Measurements from ENCODE around the gene OR51A2. TPM values are rescaled to one million over a fixed set of nuclear protein-coding genes. Genes with fewer than 3 reads are reported as not detected.
"Not testable (repeated sequence)": the region's sequence is repeated elsewhere in the genome, so short reads cannot be mapped to it uniquely, and the experiment has no call there.

Gene OR51A2
- not detected for total RNA-seq

DNA sequence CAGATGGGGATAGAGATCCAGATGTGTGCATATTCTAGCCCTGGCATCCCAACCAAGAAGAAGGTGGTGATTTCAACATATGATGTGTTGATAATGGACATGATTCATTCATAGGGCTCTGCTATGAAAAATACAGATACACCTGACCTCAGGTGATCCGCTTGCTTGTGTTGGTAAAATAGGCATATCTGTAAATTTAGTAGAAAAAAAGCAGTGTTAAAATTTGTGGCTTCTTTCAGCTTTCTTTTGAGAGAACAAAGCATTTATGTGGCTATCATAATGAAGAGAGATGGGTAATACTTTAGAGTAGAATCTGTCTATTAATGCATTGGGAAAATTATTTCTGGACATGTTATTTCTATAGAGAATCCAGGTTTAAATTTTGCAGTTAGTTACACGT lies at the start of gene OR51A2:
Gene OR51A2, minus strand, starts transcription at position 101 of the 400 bp plus-strand sequence. Its CDS starts 0 bp downstream, at position 101.
- H3K27me3 ChIP-seq; H3K9me3 ChIP-seq; H3K4me3 ChIP-seq; H3K27ac ChIP-seq; H3K4me1 ChIP-seq; H3K36me3 ChIP-seq; DNase-seq (ENCODE audit: low spot score in 2 of 2): not testable (repeated sequence)
- 71 to 74% methylated on average over 2 of the region's 2 CpGs for WGBS, 2 donors

DNA sequence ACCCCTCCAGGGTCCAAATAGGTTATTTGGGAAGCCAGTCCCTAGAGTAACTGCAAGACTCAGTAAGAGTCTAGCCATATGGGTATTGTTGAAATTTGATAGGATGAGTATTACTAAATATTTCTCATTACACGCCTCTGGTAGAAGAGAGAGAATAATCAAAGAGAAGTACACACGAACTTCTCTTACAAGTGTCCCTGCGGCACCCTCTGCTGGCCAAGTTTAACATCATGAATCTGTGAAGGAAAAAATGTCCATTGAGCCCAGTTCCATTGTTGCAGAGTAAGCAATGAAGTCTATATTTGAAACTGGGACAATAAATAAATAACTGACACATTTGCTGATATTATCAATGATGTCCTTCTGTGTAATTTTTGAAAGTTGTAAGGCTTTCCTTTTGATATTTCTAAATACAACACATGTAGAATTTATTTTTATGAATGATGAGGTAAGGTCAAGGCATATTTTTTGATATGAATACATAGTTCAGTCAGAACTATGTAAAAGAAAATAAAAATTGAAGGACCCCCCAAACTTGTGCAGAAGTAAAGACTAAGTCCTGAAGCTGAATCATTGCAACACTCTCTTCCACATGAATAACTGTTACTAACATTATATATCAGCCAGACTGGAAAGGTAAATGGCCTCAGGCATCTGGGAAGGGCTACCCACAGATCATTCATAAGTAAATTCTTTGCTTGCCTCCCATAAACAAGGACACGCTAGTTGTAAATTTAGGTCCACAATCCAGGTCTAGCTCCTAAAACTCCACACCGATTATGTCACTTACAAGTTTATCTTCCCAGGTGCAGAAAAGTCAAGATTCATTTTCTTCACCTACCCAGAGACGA lies 49.1 kb upstream of the OR51A2 start:
- 41 to 44% methylated on average over 6 of the region's 6 CpGs for whole genome bisulfite sequencing, 2 donors
- TF ChIP-seq POLR2A (IDR thresholded peaks at IDR 0.05) (no peak), EP300 (IDR thresholded peaks at IDR 0.05) (no peak)
- TF ChIP-seq, protein P1, sequence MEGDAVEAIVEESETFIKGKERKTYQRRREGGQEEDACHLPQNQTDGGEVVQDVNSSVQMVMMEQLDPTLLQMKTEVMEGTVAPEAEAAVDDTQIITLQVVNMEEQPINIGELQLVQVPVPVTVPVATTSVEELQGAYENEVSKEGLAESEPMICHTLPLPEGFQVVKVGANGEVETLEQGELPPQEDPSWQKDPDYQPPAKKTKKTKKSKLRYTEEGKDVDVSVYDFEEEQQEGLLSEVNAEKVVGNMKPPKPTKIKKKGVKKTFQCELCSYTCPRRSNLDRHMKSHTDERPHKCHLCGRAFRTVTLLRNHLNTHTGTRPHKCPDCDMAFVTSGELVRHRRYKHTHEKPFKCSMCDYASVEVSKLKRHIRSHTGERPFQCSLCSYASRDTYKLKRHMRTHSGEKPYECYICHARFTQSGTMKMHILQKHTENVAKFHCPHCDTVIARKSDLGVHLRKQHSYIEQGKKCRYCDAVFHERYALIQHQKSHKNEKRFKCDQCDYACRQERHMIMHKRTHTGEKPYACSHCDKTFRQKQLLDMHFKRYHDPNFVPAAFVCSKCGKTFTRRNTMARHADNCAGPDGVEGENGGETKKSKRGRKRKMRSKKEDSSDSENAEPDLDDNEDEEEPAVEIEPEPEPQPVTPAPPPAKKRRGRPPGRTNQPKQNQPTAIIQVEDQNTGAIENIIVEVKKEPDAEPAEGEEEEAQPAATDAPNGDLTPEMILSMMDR (IDR thresholded peaks at IDR 0.05), result peak in 3 of 5 experiments; percentile 13 to 33 (median 30)
- Histone ChIP-seq H3K27me3 (no peaks in the 10 kb centered on the region), H3K9me3 (no peaks in the 10 kb centered on the region), H3K4me3 (no peak overlapping the region), H3K4me1 (no peaks in the 10 kb centered on the region), H3K27ac (no peak overlapping the region), H3K36me3 (no peaks in the 10 kb centered on the region)
- peak in 1 of 2 donors; percentile 44 for DNase-seq (ENCODE audit: low spot score in 2 of 2)

GRCh38 chr11:4994551-4994950 lies 39.0 kb upstream of the OR51A2 start, which contains the start of gene OR51L1:
Gene OR51L1, plus strand, starts transcription at chr11:4994851. Its CDS starts 4,132 bp downstream, at chr11:4998983.
- Histone ChIP-seq H3K4me3 (no peak within 1 kb of the TSS), H3K27ac (no peak within 1 kb of the TSS), H3K4me1 (no peaks in the 10 kb centered on the region), H3K27me3 (no peaks in the 10 kb centered on the region), H3K36me3 (no peaks in the 10 kb centered on the region), H3K9me3 (no peaks in the 10 kb centered on the region)
- TF ChIP-seq POLR2A (IDR thresholded peaks at IDR 0.05), result no peak
- no peak for TF ChIP-seq EP300 (IDR thresholded peaks at IDR 0.05)
- TF ChIP-seq, protein P1 (IDR thresholded peaks at IDR 0.05), result no peak
- 85 to 87% methylated on average over 2 of the region's 2 CpGs for WGBS, 2 donors
- no peak for DNase-seq (ENCODE audit: low spot score in 2 of 2)

DNA sequence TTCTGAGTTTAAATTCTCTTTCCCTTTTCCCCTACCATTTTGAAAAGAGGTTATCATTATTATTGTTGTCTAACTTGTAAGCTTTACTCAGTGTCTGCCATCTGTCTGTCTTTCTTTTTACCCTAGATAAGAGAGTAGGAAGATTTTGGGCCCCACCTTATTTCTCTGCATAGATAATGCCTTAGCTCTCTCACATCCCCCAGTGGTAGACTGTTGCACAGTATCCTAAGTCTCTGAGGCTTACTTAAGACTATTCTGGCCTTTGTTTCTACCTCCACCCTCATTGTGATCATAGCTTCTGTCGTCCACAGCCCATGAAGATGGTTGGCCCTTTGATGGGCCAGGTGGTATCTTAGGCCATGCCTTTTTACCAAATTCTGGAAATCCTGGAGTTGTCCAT lies 35.5 kb upstream of the OR51A2 start:
- DNase-seq (ENCODE audit: low spot score in 2 of 2), result no peak
- 65 to 79% methylated on average over 1 of the region's 1 CpG for WGBS, 2 donors
- TF ChIP-seq EP300 (IDR thresholded peaks at IDR 0.05) (no peak), POLR2A (IDR thresholded peaks at IDR 0.05) (no peak)
- TF ChIP-seq, protein P1 (IDR thresholded peaks at IDR 0.05), result no peak

GRCh38 chr11:4983841-4984240 lies 28.3 kb upstream of the OR51A2 start:
- no peaks in the 10 kb centered on the region for H3K4me1 ChIP-seq
- no peak overlapping the region for H3K27ac ChIP-seq
- TF ChIP-seq, protein P1 (IDR thresholded peaks at IDR 0.05), result no peak
- no peak for TF ChIP-seq POLR2A (IDR thresholded peaks at IDR 0.05)
- TF ChIP-seq EP300 (IDR thresholded peaks at IDR 0.05), result no peak
- no peak for DNase-seq (ENCODE audit: low spot score in 2 of 2)
- 72 to 77% methylated on average over 6 of the region's 6 CpGs for WGBS, 2 donors
- no peaks in the 10 kb centered on the region for H3K27me3 ChIP-seq
- no peaks in the 10 kb centered on the region for H3K9me3 ChIP-seq
- no peaks in the 10 kb centered on the region for H3K36me3 ChIP-seq
- no peak overlapping the region for H3K4me3 ChIP-seq

More for the DNA sequence above, 35.5 kb upstream of the OR51A2 start:
- Histone ChIP-seq H3K27ac (no peak overlapping the region), H3K27me3 (no peaks in the 10 kb centered on the region), H3K36me3 (no peaks in the 10 kb centered on the region), H3K4me3 (no peak overlapping the region), H3K9me3 (no peaks in the 10 kb centered on the region), H3K4me1 (no peaks in the 10 kb centered on the region)

All from tibial nerve (tissue), 4 donors.